GM23248 (cell line): ENCODE measurements around the gene PTPRE.

Experiments
- EZH2 ChIP-seq: fragments of 200-600 bp; sonication (generic); IDR thresholded peaks from 2 replicates; pipeline ENCODE4 v1.6.1; 2018; ENCODE audit warnings: antibody characterized with exemption, mild to moderate bottlenecking; ENCODE audit not compliant: insufficient read depth, poor library complexity, severe bottlenecking
- EZH2phosphoT487 ChIP-seq: fragments of 200-600 bp; sonication (generic); IDR thresholded peaks from 2 replicates; pipeline ENCODE4 v1.6.1; 2018; ENCODE audit warnings: antibody characterized with exemption, moderate library complexity, mild to moderate bottlenecking, low read depth; ENCODE audit not compliant: insufficient read depth

- TF ChIP-seq EZH2: no peak
- TF ChIP-seq EZH2phosphoT487: no peak
Measured at GRCh38 chr10:128036011-128036615, 129.2 kb downstream of the PTPRE start.
